Hippocampal formation (tissue), 2 donors: ENCODE data around the gene GALNT7.

Source experiments
- DNase-seq, 2 donors: peaks; one replicate each; lab custom pipeline; 2025; lab: John Stamatoyannopoulos, UW

GALNT7 gene

DNA sequence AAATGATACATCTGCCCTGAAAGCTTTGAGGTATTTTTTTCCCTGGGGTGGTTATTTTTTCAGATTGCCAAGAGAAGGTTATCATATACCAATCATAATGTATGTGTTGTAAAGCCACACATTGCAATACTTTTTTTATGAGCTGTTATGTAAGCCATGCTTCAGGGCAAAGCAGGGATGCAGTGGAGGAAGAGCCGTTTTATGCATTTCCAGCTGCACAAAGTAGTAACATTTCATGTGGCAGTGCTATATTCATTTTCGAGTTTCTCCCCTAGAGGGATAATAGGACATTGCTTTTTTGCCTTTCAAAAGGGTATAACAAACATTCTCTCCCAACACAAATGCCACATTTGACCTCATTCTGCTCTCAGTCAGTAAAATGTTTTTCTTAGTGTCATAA is 68.5 kb downstream of the GALNT7 start:
- DNase-seq, result peak in 1 of 2 donors; percentile 16

- DNase-seq, result no peak
Measured at GRCh38 chr4:173237762-173238161, 69.2 kb downstream of the GALNT7 start.

- no peak for DNase-seq
Measured at GRCh38 chr4:173240696-173241095, 72.1 kb downstream of the GALNT7 start.

DNA sequence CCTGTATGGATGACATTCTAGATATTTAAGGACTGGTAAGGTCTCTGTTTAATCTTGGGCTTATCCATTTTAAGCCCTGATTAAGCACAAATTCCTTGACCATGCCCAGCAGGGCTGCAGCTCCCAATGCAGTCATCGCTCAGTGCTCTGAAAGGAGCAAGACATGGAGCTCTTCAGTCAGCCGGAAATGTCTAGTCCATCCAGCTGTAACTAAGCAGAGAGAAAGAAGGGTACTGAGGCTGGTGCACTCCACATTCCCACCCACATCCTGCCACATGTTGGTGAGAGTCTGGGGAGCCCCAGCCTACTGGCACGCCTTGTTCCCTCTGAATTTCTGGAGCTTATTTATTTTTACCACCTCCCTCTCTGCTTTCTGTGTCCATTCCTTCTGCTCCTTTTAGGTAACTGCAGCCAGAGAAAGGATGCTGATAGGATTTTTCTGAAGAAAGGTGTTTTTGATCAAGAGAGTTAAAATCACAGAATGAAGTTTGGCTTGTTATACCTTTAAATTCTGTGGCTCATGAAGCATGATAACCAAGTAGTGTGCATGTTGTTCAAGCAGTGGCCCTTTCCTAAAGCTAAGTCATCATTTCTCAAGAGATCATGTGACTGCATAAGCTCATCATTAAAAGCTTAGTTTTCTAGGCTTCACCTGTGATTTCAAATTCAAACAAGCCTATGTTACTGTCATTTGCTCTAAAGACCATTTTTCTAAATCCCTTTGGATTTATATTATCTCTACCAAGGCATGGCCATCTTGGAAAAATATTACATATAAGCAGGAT is 74.0 kb downstream of the GALNT7 start:
- peak in 1 of 2 donors; percentile 9 for DNase-seq

DNA sequence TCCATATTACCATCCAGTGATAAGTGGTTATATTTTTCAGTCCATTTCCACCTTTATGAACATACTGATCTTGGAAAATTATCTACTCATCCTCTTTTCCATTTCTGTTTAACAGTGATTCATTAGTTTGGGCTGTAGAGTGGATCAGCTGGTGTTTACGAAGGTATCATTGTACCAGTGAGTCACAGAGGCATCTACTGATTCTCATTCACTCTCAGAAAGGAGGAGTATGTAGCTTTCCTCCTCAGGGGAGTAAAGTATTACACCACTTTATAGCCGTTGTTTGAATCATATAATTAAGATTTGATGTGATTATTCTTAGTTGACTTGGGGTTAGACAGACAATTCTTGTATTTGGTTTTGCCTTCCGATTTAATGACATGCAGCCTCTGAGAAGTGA is 74.7 kb downstream of the GALNT7 start:
- DNase-seq, result no peak

GRCh38 chr4:173243917-173244658 is 75.5 kb downstream of the GALNT7 start:
- DNase-seq, result no peak

DNA sequence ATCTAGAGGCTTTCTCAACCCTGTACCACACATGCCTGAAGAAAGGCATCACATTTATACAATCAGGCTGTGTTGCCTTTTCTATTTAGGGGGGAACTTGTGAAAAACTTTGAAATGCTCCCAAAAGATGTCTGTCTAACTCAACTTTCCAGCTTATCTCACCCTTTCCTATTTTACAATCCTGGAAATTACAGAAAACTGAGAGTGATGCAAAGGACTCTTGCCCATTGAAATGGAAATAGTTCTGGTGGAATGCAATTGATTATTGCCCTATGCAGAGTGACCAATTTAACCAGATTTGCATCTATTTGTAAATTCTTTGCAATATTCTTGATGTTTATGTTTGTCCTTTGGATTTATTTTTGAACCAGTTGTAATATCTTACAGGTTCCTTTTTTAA is 77.3 kb downstream of the GALNT7 start:
- no peak for DNase-seq

DNA sequence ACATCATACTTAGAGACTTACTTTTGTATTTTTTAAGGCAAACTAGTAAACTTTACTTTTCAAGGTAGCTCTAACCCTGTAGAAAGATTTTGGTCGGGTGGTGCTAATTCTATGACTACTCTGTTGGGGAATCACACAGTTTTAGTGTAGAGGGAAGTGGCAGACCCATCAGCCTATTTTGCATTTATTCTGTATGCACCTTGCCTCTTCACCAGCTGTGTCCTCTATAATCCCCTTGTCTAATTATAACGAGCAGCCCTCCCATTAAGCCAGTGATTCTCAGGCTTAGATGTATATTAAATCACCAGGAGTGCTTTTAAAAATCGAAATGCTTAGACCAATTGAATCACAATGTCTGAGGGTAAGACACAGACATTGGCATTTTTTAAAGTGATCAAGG is 78.1 kb downstream of the GALNT7 start:
- DNase-seq, result no peak

DNA sequence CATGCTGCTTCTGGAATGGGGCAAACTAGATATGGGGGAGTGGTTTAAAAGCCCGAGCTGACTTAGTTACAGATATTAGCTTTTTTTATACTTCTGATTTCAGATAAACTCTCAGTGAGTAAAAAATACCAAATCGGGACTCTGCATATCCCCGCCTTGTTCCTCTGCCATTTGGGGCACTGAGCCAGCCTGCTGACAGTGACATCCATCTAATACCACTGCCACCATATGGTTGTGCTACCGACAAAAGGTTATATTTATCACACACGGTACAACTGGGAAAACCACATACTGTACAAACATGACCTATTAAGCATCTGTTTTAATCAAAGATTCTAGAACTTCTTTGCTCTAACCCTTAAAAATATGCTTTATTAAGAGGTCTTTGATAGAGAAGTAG is 78.7 kb downstream of the GALNT7 start:
- no peak for DNase-seq

- DNase-seq, result no peak
Measured at GRCh38 chr4:173248690-173249089, 80.1 kb downstream of the GALNT7 start.

DNA sequence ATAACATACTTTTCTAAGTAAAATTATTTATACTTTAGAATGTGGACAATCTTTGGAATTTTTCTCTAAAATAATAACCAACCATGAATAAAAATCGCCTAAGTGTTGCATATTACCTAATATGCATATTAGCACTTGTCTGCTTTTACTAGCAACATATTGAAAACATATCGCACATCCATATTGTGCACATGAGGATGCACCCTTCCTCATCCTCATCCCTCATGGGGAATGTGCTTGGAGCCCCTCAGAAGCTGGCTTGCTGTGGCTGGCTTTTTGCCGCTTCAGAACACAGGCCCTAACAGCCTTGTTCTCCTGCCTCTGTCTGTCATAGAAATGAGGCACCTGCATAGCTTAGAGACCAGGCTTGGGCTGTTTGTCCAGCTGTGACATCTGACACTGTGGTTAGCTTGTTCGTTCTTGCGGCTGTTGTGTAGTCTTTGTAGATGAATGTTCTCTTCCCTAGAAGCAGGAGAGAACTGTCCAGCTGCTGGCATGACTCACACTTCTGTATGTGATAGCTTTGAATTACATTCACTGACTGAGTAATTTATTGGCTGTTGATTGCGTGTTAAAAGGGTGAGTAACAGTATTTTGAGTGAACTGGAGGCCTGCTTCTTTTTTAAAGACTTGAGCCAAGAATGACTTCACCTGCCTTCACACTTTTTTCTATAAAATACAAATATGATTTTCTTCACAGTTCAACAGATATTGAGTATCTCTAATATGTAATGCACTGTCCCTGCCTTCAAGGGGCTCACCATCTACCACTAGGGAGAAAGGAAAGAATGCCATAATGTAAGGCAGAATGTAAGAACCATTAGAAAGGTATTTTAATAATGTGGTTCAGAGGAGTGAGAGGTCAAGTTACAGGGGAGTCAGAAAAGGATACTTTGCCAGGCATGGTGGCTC is 83.7 kb downstream of the GALNT7 start:
- peak in 1 of 2 donors; percentile 37 for DNase-seq

DNA sequence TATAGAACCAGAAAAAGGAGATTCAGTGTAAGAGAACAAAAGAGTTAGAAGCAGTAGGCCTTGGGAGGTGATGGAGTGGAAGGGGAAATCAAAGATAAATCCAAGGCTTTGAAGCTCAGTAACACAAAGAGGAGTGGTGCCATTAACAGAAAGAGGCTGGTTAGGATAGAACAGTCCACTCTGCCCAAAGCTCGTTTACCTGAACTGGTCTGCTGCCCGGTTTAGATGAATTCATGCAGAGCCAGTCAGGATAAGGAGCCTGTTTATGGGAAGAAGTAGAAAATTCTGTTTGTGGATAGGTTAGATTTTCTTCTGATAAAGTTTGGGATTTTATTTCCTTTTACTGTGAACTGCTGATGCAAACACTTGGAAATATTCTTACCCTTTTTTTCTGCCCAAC is 85.0 kb downstream of the GALNT7 start:
- DNase-seq, result no peak

DNA sequence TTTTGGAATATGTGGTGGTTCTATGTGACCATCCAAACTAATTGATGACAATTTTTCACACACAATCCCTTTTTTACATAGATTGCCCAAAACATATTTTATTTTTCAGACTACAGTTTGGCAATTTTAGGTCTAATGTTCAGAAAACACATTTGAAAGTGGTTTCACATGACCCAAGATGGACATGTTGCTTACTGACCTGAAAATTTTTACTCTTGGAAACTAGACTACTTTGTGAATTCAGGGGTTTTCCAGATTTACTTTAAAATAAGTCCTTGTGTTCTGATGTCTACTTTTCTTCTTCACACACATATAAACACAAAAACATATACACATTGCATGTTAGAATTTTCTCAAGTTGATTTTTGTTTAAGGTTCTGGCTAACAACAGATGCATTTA is 86.0 kb downstream of the GALNT7 start:
- DNase-seq, result no peak

GRCh38 chr4:173256825-173257224 is 88.2 kb downstream of the GALNT7 start:
- DNase-seq, result no peak

DNA sequence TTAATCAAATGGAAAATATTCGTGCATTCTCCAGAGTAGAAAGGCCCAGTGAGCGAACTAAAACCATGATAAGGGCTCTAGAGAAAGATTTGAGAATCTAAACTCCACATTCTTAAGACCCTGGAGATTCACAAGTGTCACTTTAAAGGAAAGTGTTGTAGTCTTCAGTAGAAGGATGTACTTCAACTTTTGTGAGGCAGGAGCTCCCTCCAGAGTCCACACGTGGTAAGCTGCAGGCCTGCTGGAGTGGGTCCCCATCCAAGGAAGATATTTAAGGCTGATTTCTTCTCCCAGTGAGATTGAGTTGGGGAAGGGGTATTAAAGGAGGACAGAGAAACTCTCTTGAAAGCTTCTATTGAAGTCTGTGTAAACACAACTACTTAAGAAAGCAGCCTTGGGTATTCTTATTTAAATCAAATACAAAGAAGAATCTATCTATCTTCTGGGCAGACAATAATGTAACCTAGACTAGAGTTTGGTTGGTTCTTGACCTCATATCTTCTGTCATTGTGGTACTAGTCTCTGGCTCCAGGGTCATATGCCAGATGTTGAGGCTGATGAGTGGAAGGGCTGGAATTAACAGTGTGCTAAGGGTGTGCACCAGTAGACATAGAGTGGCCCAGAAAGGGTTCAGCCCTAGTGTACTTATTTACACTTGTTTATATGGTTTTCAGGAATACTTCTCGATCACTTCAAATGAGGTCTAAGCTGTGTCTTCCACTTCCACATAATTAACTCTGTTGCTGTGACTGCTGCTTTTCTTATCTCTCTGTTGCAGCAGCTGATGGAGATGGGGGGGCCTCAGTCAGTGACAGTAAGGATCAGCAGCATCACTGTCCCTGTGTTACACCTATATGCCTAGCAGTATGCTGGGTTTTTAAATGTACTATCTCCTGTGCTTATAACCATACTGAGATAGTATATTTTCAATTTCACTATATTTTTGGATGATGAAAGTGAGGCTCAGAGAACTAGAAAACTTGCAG is 89.4 kb downstream of the GALNT7 start:
- peak; percentile 66 to 78 for DNase-seq

DNA sequence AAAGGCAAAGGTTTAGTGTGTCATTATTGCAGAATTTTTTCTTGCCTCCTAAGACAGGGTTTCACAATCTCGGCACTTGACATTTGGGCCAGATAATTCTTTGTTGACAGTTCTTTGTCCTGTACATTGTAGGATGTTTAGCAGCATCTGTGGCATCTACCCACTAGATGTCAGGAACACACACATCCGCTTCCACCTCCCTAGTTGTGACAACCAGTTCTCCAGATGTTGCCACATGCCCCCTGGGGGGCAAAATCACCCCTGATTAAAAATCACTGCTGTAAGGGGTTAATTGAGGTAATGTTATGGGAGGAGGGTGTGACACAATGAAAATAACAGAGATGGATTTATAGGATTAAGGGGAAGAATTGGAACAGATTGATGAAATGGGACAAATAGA is 90.3 kb downstream of the GALNT7 start:
- no peak for DNase-seq

GRCh38 chr4:173259310-173259709 is 90.7 kb downstream of the GALNT7 start:
- DNase-seq, result no peak

DNA sequence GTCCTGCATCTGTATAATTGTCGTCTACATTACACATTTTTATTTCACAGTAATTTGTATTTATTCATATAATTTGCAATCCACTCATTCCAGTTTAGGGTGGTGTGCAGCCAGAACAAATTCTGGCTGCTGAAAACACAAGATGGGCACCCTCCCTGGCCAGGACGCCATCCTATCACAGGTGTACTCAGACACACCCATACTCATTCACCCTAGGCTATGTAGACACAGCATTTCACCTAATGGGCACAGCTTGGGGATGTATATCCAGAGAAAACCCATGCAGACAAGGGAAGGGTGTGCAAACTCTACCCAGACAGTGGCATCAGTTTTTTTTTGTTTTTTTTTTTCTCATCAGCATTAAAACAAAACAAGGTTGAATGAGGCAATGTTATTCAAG is 92.4 kb downstream of the GALNT7 start:
- no peak for DNase-seq

GRCh38 chr4:173262375-173262774 is 93.8 kb downstream of the GALNT7 start:
- no peak for DNase-seq

GRCh38 chr4:173264245-173264644 is 95.6 kb downstream of the GALNT7 start:
- DNase-seq, result no peak

GRCh38 chr4:173264684-173265185 is 96.1 kb downstream of the GALNT7 start:
- peak in 1 of 2 donors; percentile 16 for DNase-seq
